Astrocyte (in vitro differentiated cells and primary cell): ENCODE results near the gene TMEM184A.

ENCODE experiments used
- CTCF ChIP-seq: IDR thresholded peaks from 2 replicates; pipeline ENCODE4 v1.5.1; 2011; ENCODE audit warnings: low read depth, mild to moderate bottlenecking, inconsistent platforms, low read length, moderate library complexity; ENCODE audit not compliant: insufficient read depth
- EZH2 ChIP-seq: IDR thresholded peaks from 2 replicates; pipeline ENCODE4 v1.6.1; 2012; ENCODE audit warnings: mild to moderate bottlenecking, low read length, inconsistent platforms; ENCODE audit not compliant: insufficient read depth

- no peak for TF ChIP-seq CTCF
- no peak for TF ChIP-seq EZH2
Measured at GRCh38 chr7:1569016-1569415, 13.0 kb upstream of the TMEM184A start.
